Activated CD4-positive, CD25-positive, alpha-beta regulatory T cell treated with anti-CD3 and anti-CD28 coated beads, Interleukin-2, amount 50 U/mL, for 16 hours (primary cell): ENCODE results near the gene IRF3.

Experiments
- DNase-seq: peaks from one replicate; pipeline ENCODE4 v3.0.0-alpha.2; 2020; ENCODE audit warnings: low read depth, low spot score

IRF3 gene

DNA sequence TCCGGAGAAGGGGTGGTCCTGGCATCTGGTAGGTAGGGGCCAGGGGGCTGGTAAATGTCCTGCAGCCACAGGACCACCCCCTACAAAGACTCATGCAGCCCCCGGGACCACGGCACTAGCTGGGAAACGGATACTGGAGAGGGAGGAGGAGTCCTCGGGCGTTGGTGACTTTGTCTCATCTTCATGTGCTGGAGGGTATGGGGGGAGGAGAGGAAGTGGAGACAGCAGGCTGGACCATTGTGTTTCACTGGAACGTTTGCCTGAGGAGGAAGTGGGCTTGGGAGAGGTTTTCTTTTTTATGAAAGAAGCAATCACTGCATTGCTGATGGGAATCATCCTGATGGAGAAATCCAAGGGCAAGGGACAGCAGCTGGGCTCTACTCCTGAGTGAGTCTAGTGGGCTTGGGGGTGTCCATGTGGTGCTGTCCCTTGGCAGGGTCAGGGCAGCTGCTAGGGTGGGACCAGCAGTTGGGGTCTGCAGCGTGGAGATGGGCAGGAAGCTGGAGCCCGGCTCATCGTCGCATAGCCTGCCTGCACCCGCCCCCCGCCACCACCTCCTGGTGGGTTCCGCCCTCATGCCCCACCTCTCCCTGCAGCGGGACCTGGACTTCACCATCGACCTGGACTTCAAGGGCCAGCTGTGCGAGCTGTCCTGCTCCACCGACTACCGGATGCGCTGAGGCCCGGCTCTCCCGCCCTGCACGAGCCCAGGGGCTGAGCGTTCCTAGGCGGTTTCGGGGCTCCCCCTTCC, 22.1 kb upstream of the IRF3 start:
- no peak for DNase-seq

DNA sequence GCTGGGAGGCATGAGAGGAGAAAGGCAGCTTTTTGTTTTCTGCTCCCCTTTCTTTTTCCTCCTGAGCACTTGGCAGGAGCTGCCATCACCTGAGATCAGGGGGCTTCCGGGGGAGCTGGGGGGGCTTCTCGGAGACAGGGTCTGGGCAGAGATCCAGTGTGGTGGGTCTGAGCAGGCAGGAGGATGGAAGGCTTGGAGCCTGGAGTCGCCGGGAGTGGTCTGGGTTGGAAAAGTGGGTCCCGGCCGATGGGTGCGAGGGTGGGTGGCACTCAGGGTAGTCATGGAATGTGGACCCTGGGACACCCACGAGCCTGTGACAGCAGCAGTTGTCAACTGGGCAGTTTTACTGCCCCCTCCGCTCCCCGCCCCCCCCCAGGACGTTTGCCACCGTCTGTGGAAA, 21.5 kb upstream of the IRF3 start:
- no peak for DNase-seq

DNA sequence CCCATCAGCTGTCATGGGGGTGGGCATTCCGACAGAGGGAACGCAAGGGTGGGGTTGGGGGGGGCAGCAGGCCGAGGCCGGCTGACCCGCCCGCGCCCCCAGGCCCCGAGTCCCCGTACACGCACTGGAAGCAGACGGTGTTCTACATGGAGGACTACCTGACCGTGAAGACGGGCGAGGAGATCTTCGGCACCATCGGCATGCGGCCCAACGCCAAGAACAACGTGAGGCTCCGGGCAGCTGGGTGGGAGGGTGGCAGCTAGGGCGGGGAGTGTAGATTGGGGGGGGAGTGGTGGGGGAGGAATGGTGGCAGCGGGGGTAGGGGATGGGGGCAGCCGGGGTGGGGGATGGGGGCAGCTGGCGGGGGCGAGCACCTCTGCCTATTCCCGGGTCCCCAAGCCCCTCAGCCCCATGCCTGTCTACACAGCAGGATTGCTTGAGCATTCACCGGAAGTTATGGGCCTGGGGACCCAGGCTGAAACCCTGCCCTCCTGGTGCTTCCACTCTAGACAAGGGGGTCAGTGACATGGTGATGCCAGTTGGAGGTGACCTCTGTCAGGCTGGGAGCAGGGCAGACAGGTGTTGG, 20.9 kb upstream of the IRF3 start:
- no peak for DNase-seq

DNA sequence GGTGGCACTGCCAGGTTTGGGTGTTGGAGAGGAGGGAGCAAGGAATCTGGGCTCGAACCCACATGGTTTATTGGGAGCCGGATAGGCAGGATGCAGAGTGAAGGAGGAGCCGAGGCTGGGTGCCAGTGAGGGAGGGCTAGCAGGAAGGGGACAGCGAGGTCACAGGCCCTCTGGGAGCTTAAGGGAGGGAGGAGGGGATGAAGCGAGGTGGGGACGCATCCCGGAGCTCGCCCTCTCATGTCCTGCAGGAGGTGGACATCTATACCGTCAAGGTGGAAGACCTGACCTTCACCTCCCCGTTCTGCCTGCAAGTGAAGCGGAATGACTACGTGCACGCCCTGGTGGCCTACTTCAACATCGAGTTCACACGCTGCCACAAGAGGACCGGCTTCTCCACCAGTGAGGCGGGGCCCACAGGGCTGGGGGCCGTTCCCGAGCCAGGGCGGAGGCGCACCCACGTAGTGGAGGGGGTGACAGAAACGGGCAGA, 20.2 kb upstream of the IRF3 start:
- no peak for DNase-seq

DNA sequence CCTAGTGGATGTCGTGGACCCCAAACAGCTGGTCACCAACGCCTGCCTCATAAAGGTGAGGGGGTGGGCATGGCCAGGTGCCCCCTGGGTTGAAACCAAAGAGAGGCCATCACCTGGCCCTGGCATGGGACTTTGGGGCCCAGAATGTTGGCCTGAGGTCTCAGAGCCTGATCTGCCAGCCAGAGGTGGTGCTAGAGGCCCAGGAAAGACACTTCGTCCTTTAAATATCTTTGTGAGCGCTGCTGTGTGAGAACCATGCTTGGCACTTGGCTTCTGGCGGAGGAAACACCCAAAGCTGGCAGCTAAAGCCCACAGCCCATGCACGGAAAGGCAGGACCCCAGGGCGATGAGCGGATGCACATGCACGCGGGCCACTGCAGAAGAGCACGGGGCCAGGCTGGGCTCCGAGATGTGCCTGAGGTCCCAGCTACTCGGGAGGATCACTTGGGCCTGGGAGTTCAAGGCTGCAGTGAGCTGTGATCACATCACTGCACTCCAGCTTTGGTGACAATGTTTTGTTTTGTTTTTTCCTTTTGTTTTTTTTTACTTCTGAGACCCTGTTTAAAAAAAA, 19.4 kb upstream of the IRF3 start:
- no peak for DNase-seq

DNA sequence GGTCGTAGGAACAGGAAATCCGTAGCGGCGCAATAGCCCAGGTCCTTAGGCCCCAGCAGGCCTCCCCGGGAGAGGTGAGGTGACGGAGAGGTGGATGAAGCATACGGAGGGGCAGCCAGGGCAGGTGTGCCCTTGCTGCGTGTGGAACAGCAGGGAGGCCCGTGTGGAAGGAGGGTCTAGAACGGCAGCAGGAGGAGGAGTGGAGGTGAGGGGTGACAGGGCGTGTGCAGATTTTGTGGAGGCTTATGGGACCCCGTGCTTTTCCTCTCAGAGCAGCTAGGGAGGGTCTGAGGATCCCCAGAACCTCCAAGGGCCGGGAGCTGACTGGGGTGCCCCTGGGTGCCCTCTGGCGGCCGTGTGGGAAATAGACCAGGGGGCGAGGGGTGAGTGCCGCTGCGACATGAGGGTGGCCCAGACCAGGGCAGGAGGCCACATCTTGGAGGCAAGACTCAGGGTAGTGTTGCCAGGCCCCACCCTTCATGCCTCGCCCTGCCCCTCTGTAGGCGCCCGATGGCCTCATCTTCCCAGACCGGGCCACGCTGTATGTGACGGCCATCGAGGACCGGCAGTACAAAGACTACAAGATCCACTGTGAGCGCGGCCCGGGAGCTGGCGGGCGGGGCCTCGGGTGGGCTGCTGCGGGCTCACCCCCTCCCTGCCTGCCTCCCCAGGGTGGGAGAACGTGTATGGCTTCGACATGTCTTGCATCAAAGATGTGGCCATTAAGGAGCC, 18.8 kb upstream of the IRF3 start:
- no peak for DNase-seq

DNA sequence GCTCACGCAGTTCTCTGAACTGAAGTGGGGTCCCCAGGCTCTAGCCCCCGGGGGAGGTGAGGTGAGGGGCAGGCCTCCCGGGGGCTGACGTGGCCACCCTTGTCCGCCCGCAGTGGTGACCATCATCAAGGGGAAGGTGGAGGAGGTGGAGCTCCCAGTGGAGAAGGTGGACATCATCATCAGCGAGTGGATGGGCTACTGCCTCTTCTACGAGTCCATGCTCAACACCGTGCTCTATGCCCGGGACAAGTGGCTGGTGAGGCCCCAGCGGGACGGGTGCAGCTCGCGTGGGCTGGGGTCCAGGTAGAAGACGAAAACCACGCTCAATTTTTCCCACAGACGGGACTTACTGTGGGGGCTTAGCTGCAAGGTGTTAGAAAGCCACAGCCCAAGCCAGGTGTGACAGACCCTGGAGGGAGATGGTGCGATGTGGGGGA, 18.2 kb upstream of the IRF3 start:
- no peak for DNase-seq

DNA sequence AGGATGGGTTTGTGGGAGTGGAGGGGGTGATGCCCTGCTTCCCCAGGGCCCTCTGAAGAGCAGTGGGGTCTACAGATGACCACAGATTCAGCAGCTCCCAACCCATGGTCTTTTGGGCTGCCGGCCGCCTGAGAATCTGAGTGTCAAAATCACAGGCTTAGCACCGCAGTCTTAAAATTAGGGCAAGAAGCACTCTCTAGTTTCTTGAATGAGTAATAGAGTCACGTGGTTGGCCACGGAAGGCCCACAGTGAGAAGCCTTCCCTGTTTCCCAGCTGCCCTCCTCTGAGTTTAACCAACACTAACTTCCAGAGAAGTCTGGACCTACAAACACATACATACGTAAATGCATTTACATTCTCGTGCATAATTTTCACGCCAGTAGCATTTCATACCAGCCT, 16.6 kb upstream of the IRF3 start:
- no peak for DNase-seq

DNA sequence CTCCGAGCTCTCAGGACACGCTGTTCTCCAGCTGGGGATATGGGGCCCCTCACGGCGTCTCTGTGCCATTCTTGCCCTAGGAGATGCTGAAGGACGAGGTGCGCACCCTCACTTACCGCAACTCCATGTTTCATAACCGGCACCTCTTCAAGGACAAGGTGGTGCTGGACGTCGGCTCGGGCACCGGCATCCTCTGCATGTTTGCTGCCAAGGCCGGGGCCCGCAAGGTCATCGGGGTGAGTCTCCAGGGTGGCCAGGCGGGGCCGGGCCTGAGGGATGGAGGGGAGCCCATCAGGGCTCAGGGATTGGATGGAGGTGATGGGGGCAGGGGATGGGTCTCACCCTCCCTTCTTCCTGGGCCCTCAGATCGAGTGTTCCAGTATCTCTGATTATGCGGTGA, 16.2 kb upstream of the IRF3 start:
- DNase-seq: no peak

DNA sequence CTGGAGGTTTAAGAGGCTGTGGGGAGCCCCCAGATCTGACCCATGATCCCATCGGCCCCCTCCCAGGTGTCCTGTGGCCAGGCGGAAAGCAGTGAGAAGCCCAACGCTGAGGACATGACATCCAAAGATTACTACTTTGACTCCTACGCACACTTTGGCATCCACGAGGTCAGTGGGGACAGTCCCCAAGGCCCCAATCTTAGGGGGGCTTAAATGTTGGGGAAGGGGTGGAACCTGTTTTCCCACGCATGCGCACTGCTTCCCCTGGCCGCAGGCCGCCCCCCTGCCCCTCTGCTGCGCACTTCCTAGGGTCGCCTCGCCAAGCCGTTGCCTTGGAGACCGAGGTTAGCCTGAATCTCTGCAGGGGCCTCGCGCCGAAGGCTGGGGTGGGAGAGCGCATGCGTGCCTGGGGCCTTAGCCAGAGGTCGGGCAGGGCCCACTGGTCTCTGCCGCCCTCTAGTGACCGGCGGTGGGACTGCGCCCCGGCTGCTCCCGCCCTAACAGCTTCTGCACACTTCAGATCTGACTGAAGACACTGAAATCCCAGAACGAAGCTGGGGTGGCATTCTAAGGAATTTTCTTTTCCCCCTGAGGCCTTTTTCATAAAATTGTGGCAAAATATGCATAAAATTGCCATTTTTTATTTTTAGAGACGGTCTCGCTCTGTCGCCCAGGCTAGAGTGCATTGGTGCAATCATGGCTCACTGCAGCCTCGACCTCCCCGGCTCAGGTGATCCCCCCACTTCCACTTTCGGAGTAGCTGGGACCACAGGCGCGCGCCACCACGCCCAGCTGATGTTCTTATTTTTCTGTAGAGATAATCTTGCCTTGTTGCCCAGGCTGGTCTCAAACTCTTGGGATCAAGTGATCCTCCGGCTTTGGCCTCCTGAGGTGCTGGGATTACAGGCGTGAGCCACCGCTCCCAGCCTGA, 15.0 kb upstream of the IRF3 start:
- peak; percentile 86 for DNase-seq

DNA sequence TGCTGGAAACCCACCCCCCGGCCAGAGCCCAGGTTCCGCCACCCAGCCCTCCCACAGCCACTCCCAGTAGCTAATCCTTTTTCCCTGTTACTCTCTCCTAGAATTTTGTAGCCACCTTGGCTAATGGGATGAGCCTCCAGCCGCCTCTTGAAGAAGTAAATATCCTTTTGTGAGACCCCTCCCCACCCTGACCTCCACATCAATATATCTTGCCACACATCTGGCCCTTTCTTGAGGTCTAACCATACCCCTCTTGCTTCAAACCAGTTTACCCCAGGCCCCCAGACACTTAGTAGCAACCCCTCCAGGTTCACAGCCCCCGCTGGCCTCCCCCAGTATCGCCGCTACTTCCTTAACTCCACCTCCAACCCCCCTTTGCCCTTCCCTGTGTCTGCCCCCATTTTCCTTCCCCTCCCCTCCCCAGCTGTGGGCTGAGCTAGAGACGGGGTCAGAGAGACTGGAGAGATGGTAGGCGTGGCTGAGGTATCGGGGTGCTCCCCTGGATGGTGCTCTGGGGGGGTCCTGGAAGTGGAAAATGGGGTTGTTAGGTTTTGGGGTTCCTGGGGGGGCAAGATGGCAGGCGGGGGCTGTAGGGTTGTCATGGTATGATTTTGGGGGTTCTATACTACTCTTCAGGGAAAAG, 14.2 kb upstream of the IRF3 start:
- no peak for DNase-seq

DNA sequence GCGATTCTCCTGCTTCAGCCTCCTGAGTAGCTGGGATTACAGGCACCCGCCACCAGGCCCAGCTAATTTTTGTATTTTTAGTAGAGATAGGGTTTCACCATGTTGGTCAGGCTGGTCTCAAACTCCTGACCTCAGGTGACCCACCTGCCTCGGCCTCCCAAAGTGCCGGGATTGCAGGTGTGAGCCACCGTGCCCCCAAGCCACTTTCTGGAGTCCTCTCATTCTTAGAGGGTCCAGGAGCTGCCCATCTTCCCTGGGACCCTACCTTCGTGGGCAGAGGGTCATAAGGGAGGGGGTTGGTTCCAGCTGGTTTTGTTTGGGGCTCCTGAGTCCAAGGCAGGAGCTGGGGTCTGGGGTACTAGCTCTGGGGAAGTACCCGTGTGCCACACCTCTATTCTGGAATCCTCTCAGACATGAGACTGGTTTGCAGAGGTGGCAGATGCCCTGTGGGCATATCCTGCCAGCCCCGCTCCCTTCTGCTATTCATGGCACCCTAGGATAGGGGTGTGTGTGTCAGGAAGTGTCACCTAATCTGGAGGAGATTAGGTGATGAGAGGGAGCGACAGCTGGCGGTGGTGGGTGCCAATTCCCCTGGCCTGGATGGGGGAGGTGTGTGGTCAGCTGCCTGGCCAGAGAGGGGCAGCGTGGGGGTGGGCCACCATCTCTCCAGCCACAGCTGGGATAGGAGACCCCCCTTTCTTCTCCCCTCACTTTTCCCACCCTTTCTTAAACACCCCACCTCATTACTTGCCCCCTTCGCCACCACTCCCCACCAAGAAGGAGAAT, 13.5 kb upstream of the IRF3 start:
- no peak for DNase-seq

DNA sequence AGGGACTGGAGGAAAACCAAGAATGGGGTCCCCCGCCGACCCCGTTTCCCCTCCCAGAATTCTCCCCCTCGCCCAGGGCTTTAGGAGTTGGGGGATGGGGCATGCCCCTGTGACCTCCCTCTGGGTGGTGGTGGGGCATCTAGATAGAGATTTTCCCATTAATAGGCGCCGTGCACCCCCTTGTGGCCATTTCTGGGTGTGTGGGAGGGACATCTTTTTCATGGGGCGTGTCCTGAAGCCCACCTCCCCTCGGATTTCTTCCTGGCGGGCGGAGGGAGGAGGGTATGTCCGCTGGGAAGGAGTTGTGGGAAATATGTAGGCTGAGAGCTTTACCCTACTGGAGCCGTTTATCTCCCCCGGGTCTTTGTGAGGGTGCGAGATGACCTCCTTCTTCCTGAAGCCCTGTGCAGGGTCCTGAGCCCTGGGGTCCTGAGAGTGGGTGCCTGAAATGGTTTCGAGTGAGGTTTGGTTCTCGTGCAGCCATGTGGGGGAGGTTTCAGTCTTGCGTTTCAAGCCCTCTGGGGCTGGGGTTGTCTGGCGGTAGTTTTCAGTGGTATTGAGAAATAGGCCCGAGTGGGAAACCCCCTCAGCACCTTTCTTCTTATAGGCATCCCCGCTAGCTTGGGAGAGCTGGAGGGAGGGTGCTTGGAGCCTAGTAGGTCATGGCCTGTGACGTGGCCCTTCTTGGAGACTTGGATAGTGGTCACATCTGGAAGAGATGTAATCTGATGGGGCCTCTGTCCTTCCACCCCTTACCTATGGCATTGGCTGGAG, 12.4 kb upstream of the IRF3 start:
- peak; percentile 71 for DNase-seq

DNA sequence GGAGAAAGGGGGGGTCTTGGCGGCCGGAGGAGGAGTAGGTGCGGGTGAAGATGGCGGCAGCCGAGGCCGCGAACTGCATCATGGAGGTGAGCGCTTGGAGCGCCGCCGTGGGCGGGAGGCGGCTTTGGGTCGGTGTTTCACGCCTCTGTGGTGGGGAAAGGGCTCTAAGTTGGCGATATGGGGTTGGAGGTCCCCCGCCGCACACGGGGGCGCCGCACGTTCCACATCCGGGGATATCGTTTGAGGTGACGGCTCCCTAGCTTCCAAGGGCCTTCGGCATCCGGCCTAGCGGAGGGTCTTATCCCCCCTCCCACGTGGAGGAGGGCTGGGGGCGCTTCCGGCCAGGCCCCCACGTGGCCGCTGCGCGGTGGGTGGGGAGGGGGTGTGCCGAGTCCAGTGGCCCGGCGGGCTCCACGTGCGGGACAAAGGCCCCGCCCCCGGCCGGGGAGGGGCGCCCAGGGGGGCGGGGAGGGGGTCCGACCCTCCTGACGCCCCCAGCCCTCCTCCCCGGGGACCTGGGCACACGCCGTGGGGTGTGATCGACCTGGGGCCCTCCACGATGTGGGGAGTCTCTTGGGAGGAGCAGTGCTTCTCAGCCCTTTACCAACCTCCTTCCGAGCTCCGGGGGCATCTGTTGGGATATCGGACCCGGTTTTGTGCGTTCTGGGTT, 11.7 kb upstream of the IRF3 start, which contains the start of gene PRMT1:
Gene PRMT1, plus strand, starts transcription at position 41 of the 670 bp plus-strand sequence. Its CDS starts 10 bp downstream, at position 51.
- DNase-seq: no peak

DNA sequence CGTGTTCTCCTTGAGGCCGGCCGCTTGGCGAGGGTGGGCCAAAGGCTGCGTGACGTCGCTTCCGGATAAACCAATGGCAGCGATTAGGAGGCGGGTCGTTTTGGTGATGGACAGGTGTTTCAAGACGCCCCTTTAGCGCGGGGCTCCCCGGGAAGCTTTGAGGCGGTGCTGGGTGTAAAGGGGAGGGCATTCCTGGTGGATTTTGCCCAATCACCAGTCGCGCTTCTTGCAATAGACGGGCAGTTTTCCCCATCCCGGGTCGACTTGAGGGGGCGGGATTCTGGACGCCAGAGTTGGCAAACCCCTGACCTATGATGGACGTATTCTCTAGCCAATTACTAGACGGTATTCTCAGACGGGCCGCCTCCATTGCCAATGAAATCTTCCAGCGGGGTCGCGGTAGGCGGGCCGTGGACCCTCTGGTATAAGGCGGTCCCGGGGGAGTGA, 11.2 kb upstream of the IRF3 start:
- peak; percentile 97 for DNase-seq

DNA sequence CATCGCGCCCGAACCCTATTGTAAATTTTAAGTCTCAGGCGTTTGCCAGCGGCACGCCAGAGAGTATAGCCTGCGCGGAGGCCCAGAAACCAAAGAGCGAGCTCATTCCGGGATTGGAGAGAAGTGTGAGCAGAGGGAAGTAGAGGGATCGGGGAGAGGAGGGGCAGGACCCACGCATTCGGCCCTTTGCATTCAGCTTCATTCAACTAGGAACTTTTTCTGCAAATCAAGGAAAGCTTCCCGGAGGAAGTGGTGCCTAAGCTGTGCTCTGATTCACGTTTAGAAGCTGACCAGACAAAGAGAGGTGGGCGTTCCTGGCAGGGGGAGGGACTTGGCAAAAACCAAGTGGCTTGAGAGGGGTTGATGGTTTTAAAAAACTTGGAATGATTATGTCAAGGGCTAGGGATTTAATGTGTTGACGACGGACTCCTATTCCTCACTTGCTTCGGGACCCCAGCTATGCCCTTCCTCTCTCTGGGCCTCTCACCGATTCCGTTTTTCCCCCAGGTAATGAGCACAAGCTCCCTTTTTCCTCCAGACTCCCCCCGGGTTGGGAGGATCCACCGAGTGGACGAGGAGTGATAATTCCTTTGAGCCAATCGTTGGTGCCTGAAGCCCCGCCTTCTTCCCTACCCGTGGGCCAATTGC, 10.6 kb upstream of the IRF3 start:
- peak; percentile 33 for DNase-seq

DNA sequence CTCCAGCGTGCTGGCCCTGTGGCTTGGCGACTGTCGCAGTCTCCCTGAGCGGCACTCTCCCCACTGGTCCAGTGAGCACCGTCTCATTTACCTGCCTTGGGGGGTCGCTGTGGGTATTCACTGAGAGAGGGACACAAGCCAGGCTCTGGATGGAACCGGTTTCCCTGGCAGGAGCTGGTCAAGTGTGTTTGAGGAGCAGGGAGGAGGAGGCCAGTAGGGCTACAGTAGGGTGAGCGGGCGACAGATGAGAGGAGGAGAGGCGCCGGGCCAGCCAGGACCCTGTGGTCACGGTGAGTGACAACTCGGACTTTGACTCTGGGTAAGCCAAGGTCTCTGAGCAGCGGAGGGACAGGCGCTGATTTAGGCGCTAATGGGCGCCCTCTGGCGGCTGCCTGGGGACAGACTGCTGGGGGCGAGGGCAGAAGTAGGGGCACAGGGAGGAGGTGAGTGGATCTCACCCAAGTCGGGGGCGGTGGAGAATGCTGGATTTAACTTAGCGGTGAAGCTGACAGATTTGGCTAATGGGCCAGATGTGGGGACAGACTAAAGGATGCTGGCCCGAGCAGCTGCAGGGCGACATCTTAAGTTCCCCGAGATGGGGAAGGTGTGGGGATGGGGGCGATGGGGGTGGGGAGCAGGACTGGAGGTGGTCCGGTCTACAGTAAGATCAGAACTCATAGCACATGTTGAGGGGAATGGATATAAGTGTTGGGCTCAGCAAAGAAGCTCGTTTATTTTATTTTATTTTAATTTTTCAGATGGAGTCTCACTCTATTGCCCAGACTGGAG, 6.7 kb upstream of the IRF3 start:
- peak; percentile 64 for DNase-seq
